Activated CD4-positive, CD25-positive, alpha-beta regulatory T cell treated with anti-CD3 and anti-CD28 coated beads, Interleukin-2, amount 50 U/mL, for 16 hours (primary cell): ENCODE results near the gene CRABP2.

Source experiments
- DNase-seq: peaks from one replicate; pipeline ENCODE4 v3.0.0-alpha.2; 2020; ENCODE audit warnings: low read depth, low spot score

Gene CRABP2

GRCh38 chr1:156655151-156655903, 50.1 kb downstream of the CRABP2 start:
- DNase-seq, result no peak

- no peak for DNase-seq
These were observed 50.7 kb downstream of the CRABP2 start for GRCh38 chr1:156654700-156655099.

- DNase-seq, result no peak
These were observed 52.4 kb downstream of the CRABP2 start for GRCh38 chr1:156652992-156653355.

- no peak for DNase-seq
These were observed 53.0 kb downstream of the CRABP2 start for GRCh38 chr1:156652131-156652991.
